ENCODE data around the gene KAT8.
"Not testable (repeated sequence)": the region's sequence is repeated elsewhere in the genome, so short reads cannot be mapped to it uniquely, and the experiment has no call there.

Gene KAT8

DNA sequence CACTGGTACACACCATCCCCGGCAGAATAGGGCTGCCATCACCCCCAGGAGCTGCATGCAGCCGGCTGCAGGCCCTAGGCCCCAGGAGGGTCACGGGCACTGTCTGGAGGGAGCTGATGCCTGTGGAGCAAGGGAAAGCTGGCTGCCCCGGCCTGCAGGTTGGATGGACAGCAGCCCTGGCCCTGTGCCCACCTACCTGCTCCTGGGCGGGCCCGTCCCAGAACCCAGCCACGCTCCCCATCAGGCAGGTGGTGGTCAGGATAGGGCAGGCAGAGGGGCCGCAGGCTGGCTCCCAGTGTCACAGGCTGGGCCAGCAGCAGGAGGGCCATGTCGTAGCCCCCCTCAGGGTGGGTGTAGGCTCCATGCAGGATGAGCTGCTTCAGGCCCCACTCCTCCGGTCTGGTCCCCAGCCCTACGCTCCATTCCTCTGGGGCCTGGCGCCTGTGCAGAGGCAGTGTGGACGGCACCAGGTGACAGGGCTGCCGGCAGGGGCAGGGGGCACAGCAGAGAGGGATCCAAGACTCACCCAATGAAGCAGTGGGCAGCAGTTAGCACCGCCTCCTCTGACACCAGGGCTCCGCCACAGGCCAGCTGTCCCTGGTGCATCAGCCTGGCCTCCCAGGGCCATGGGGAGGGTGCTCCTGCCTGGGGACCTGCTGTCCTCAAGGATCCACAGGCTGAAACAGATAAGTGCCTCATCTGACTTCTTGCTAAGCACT lies 32.7 kb upstream of the KAT8 start:
- DNase-seq: no peak

DNA sequence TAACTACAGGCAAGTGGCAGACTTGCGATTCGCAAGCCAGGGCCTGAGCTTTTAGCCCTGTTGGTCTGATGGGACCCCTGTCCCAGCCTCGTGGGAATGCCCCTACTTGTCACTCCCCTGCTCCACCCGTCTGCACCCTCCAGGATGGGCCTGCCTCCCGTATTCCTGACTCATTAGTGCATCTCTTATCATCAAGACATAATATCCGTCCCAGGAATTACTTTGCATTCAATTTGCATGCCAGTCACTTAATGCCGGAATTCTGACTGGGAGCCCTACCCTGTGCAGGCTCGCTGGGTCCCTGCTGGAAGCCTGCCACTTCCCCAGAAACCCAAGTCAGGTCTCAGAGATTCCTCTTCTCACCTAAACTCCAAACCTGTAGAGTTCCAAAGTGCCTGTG lies 32.1 kb upstream of the KAT8 start:
- no peak for DNase-seq

- DNase-seq: no peak
Observed at GRCh38 chr16:31085873-31086628, 31.4 kb upstream of the KAT8 start.

DNA sequence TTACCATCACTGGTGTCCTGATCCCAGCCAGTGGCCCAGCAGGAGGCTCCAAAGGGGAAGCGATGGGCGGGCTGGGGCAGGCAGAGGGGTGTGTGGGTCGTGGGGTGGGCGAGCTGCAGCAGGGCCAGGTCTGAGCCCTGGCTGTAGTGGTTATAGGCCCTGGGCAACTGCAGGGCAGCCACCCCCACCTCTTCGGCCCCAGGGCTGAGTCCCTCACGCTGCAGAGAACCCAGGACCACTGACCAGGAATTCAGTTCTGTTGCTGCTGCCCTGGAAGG lies 30.9 kb upstream of the KAT8 start:
- DNase-seq: no peak

GRCh38 chr16:31087481-31087880 lies 30.0 kb upstream of the KAT8 start:
- DNase-seq: no peak

- no peak for DNase-seq
Observed at GRCh38 chr16:31087971-31088370, 29.5 kb upstream of the KAT8 start.

DNA sequence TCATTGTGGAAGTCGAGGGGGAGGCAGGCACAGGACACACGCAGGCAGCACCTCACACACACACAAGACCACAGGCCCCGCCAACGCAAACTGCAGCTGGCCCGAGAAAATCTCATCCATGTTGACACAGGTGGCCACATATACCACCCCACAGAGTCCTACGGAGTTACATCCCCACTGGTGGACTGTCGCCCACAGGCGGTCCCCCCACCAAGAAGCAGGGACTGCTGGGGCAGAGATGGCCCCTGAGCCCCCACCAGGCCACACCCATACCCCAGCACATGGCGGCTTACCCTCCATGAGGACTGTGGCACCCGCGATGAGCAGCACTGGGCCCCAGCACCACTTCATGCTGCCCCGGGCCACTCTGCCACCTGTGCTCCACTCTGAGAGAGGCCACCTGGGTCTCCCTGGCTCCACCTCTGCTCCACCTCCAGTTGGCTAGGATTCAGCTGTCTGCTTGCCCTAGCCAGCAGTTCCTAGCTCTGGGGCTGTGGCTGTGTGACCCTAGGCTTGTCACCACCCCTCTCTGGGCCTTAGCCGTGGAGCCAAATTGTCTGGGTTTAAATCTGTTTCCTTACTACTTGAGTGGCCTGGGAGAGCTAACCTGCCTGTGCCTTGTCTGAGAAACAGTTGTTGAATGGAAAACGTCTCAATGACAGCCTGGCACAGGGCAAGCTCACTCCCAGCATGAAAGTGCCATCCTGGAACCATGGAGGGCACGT lies 28.8 kb upstream of the KAT8 start, which contains the start of gene PRSS53:
Gene PRSS53 (minus strand): TSS at position 485 of the 725 bp plus-strand sequence. CDS start 134 bp downstream, at position 351.
- peak; percentile 11 for DNase-seq

GRCh38 chr16:31089199-31089598 lies 28.3 kb upstream of the KAT8 start:
- DNase-seq: no peak

DNA sequence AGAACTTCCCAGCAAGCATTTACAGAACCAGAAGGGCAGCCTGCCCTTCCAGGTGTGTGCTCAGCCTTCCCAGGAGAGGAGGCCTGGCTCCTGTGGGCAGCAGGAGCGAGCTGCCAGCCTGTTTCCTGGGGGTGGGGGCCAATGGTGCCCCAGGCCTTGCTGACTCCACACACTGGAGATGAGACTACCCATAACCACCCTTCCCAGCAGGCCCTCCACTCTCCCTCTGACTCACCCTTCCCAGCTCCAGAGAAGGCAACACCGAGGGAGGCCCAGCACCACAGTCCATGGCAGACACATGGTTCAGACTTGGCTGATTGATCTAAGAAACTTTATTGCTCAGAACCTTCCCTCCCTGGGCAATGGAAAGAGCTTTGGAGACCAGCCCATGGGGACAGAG lies 26.9 kb upstream of the KAT8 start:
- no peak for DNase-seq

GRCh38 chr16:31092330-31092729 lies 25.1 kb upstream of the KAT8 start:
- DNase-seq: no peak

- DNase-seq: no peak
Observed at GRCh38 chr16:31093132-31093703, 24.2 kb upstream of the KAT8 start.

- no peak for DNase-seq
Observed at GRCh38 chr16:31094088-31094423, 23.4 kb upstream of the KAT8 start.

- peak; percentile 98 for DNase-seq
Observed at GRCh38 chr16:31094424-31095120, 22.9 kb upstream of the KAT8 start, which contains the start of gene VKORC1. Gene VKORC1 (minus strand): TSS chr16:31094797. CDS start chr16:31094729, 68 bp downstream.

DNA sequence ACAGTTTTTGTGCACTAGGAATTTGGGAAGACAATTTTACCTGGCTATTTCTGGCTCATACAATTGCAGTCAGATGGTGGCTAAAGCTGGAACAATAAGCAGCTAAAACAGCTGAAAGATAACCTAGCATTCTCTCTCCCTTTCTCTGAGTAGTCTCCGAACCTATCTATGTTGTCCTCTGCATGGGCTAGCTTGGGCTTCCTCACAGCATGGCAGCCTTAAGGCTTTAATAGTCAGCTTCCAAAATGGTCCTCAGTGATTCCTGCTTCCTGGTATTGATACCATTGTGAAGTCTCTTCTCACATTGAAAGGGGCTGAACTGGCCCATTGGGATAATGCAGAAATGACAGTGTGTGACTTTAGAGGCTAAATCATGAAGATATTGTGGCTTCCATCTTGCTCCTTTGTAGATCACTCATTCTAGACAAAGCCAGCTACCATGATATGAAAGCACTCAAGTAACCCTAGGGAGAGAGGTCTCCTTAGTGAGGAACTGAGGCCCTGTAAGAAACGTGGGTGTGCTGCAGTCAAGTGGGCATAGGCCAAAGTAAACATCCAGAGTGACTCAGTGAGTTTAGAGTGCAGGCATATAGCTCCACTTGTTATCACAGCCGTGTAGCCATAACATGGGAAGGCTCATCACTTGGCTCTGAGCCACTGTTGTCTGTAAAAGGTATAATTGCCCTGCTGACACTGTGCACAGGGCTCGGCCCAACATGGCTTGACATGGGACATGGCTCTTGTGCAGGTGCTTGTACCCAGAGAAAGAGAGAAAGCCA lies 17.4 kb upstream of the KAT8 start:
- DNase-seq: no peak

GRCh38 chr16:31100876-31101641 lies 16.4 kb upstream of the KAT8 start:
- not testable (repeated sequence) for DNase-seq

- DNase-seq: peak; percentile 46
Observed at GRCh38 chr16:31105677-31106213, 11.7 kb upstream of the KAT8 start.

DNA sequence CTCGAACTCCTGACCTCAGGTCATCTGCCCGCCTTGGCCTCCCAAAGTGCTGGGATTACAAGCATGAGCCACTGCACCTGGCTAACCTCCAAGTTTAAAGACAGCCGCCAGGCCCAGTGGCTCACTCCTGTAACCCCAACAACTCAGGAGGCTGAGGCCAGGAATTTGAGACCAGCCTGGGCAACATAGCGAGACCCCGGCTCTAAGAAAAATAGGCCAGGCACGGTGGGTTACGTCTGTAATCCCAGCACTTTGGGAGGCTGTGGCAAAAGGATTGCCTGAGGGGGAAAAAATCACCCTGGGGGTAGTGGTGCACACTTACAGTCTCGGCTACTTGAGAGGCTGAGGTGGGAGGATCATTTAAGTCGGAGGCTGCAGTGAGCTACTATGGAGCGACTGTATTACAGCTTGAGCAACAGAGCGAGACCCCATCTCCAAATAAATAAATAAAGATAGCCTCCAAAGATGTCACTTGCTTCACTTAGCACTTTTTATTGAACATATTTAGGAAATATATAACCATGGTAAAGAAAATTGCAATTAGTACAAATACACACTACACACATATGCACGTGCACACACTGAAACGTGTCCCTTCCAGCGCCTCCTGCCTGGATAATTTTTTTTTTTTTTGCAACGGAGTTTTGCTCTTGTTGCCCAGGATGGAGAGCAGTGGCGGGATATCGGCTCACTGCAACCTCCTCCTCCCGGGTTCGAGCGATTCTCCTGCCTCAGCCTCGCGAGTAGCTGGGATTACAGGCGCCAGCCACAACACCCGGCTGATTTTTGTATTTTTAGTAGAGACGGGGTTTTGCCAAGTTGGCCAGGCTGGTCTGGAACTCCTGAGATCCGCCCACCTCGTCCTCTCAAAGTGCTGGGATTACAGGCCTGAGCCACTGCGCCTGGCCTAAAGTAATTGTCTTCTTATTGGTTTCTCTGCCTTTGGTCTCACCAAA lies 10.7 kb upstream of the KAT8 start:
- no peak for DNase-seq

GRCh38 chr16:31107465-31107867 lies 10.0 kb upstream of the KAT8 start:
- DNase-seq: no peak

DNA sequence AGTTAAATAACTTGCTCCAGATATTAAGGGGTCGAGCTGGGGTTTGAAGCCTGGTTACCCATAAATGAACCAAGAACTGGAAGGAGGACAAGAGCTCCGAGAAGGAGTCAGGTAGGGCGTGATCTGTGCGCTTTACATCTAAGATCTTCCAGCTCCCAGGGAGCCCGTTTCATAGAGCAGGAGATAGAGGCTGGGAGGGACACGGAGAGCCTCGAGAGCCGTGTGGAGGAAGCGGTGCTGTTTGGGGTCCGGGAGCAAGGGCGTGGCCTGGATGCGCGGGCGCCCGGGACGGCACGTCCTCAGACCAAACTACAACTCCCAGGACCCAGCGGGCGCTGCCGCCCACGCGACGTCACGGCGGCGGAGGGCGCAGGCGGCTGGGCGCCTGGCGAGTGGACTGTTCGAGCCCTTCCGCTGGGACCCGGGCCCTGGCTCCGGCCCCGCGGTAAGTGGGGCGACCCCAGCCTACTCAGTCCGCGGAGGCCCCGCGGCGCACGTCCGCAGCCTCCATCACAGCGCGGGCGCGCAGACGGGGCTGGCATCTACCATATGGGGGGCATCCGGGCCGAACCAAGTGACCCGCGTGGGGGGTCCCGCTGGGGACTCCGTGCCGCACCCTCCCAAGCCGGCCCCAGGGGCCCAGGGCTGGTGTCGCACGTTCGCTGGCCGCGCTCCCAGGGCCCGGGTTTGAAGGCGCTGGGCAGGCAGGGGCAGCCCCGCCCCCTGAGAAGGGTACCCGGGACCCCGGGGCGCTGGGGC lies 9.2 kb upstream of the KAT8 start, which contains the start of gene BCKDK:
Gene BCKDK (plus strand): TSS at position 352 of the 759 bp plus-strand sequence. CDS start 838 bp downstream, outside the sequence.
- peak; percentile 47 for DNase-seq
